Keratinocyte (primary cell): ENCODE measurements around the gene NFASC. TPM values are rescaled to one million over a fixed set of nuclear protein-coding genes. Genes with fewer than 3 reads are reported as not detected.

ENCODE experiments used
- DNase-seq: peaks from one replicate; pipeline ENCODE4 v3.0.0-alpha.2; 2011; ENCODE audit warnings: low read depth, missing footprints, low spot score
- FAIRE-seq: peaks from 2 replicates; lab custom pipeline; 2011; peaks lifted over from hg19 to GRCh38; lab: Jason Lieb, UNC
- H2AFZ ChIP-seq: 2 replicates; pipeline ENCODE4 v1.6.0; 2012; ENCODE audit warnings: low read length, control low read depth, inconsistent platforms; ENCODE audit not compliant: control insufficient read depth
- H3K27ac ChIP-seq: 2 replicates; pipeline ENCODE4 v1.5.1; 2011; ENCODE audit warnings: low read length; ENCODE audit not compliant: control insufficient read depth, insufficient read depth
- H3K27me3 ChIP-seq: 3 replicates; pipeline ENCODE4 v1.6.0; 2011; ENCODE audit warnings: low read length; ENCODE audit not compliant: control insufficient read depth, insufficient read depth; ENCODE audit errors: extremely low read depth
- H3K36me3 ChIP-seq, 2 experiments: 2 replicates in 1 of 2; 3 replicates in 1 of 2; pipeline ENCODE4 v1.5.1; 2011; ENCODE audit warnings: low read length in 2 of 2, mild to moderate bottlenecking in 1 of 2; ENCODE audit not compliant: control insufficient read depth in 2 of 2, insufficient read depth in 2 of 2; ENCODE audit errors: extremely low read depth in 1 of 2
- H3K4me1 ChIP-seq: 3 replicates; pipeline ENCODE4 v1.5.1; 2011; ENCODE audit warnings: low read length; ENCODE audit not compliant: control insufficient read depth, insufficient read depth; ENCODE audit errors: extremely low read depth
- H3K4me2 ChIP-seq: 3 replicates; pipeline ENCODE4 v1.6.0; 2011; ENCODE audit warnings: low read depth, low read length; ENCODE audit not compliant: control insufficient read depth, insufficient read depth; ENCODE audit errors: extremely low read depth
- H3K4me3 ChIP-seq, 3 experiments: fragments of 200-600 bp in 1 of 3; sonication (generic) in 1 of 3; 2 replicates in 2 of 3; 3 replicates in 1 of 3; pipeline ENCODE4 v1.5.1; 2011 to 2016; ENCODE audit warnings: low read length in 3 of 3, mild to moderate bottlenecking in 3 of 3, control low read depth in 2 of 3, inconsistent platforms in 1 of 3, low read depth in 1 of 3, mixed read lengths in 1 of 3, mixed run types in 1 of 3, moderate library complexity in 1 of 3; ENCODE audit not compliant: control insufficient read depth in 2 of 3, insufficient read depth in 2 of 3; ENCODE audit errors: extremely low read depth in 1 of 3
- H3K79me2 ChIP-seq: 2 replicates; pipeline ENCODE4 v1.6.0; 2012; ENCODE audit warnings: low read length; ENCODE audit not compliant: control insufficient read depth, insufficient read depth
- H3K9ac ChIP-seq: 3 replicates; pipeline ENCODE4 v1.6.0; 2011; ENCODE audit warnings: low read length; ENCODE audit not compliant: control insufficient read depth, insufficient read depth; ENCODE audit errors: extremely low read depth
- H3K9me1 ChIP-seq: 3 replicates; pipeline ENCODE4 v1.6.0; 2011; ENCODE audit warnings: low read length; ENCODE audit not compliant: control insufficient read depth, insufficient read depth; ENCODE audit errors: extremely low read depth
- H3K9me3 ChIP-seq: 2 replicates; pipeline ENCODE4 v1.5.1; 2012; ENCODE audit warnings: low read depth, low read length; ENCODE audit not compliant: control insufficient read depth
- H4K20me1 ChIP-seq: 3 replicates; pipeline ENCODE4 v1.6.0; 2011; ENCODE audit warnings: low read length; ENCODE audit not compliant: control insufficient read depth, insufficient read depth; ENCODE audit errors: extremely low read depth
- CTCF ChIP-seq, 3 experiments: IDR thresholded peaks in 1 of 3; conservative IDR thresholded peaks in 1 of 3; optimal IDR thresholded peaks in 1 of 3; 2 replicates in 2 of 3; 3 replicates in 1 of 3; pipeline versions ENCODE3 to v1.5.1; 2011; ENCODE audit warnings: low read length in 3 of 3, mild to moderate bottlenecking in 3 of 3, moderate library complexity in 2 of 3, control low read depth in 1 of 3, inconsistent platforms in 1 of 3; ENCODE audit not compliant: insufficient read depth in 2 of 3; ENCODE audit errors: extremely low read depth in 1 of 3
- EZH2 ChIP-seq: IDR thresholded peaks from one replicate; pipeline ENCODE4 v1.6.1; 2012; ENCODE audit warnings: inconsistent platforms, mild to moderate bottlenecking, low read length, moderate library complexity
- dilution Hi-C: fragments of 300-500 bp; cut with MboI; formaldehyde crosslinking; loops from one replicate; pipeline ENCODE4 v1.7.0; 2020; ENCODE audit warnings: low sequenced_read_pairs; ENCODE audit not compliant: extremely low pct_ligation_motif_present
- polyA plus RNA-seq, 5 experiments: library from polyadenylated mRNA; depleted of rRNA in 3 of 5; stranded (reverse) in 3 of 5; stranded (forward) in 1 of 5; unstranded in 1 of 5; fragments of >200 nt; gene quantifications; 1 replicate in 1 of 5; 2 replicates in 3 of 5; 3 replicates in 1 of 5; pipeline versions ENCODE4 v1.2.1 to v1.2.3, GENCODE V29; 2011 to 2012; ENCODE audit warnings: missing spikeins in 2 of 5, low read depth in 1 of 5, low replicate concordance in 1 of 5

Gene NFASC
- polyA plus RNA-seq, 1 donor (not counting 4 experiments of a cell fraction or from before 2014, with no cell fraction given): 4.3 TPM

GRCh38 chr1:204991342-204991844, 120.7 kb downstream of the NFASC start:
- H2AFZ ChIP-seq: no peak overlapping the region
- H3K36me3 ChIP-seq: no peaks in the 10 kb centered on the region
- no peaks in the 10 kb centered on the region for H4K20me1 ChIP-seq
- dilution Hi-C loops: no loop called here
- H3K4me1 ChIP-seq: no peaks in the 10 kb centered on the region
- H3K27ac ChIP-seq: no peak overlapping the region
- no peak overlapping the region for H3K9ac ChIP-seq
- no peak for FAIRE-seq
- H3K79me2 ChIP-seq: no peaks in the 10 kb centered on the region
- peaks cover 29% of the 10 kb centered on the region for H3K27me3 ChIP-seq
- no peak overlapping the region for H3K4me3 ChIP-seq
- H3K9me3 ChIP-seq: no peaks in the 10 kb centered on the region
- no peak for DNase-seq
- H3K4me2 ChIP-seq: no peak overlapping the region
- TF ChIP-seq EZH2: no peak
- TF ChIP-seq CTCF (optimal IDR thresholded peaks at IDR 0.05 in 1 of 3, IDR thresholded peaks at IDR 0.05 in 1 of 3, conservative IDR thresholded peaks at IDR 0.05 in 1 of 3; ENCODE audit: extremely low read depth in 1 of 3, insufficient read depth in 2 of 3, low read length in 3 of 3): no peak
- no peaks in the 10 kb centered on the region for H3K9me1 ChIP-seq

- H4K20me1 ChIP-seq: no peaks in the 10 kb centered on the region
- H3K27ac ChIP-seq: no peak overlapping the region
- no peaks in the 10 kb centered on the region for H3K9me3 ChIP-seq
- no peaks in the 10 kb centered on the region for H3K36me3 ChIP-seq
- no peaks in the 10 kb centered on the region for H3K4me1 ChIP-seq
- H2AFZ ChIP-seq: no peak overlapping the region
- no peak overlapping the region for H3K4me2 ChIP-seq
- H3K4me3 ChIP-seq: no peak overlapping the region
- no peaks in the 10 kb centered on the region for H3K9me1 ChIP-seq
- H3K27me3 ChIP-seq: peaks cover 29% of the 10 kb centered on the region
- no peak for FAIRE-seq
- TF ChIP-seq CTCF (optimal IDR thresholded peaks at IDR 0.05 in 1 of 3, IDR thresholded peaks at IDR 0.05 in 1 of 3, conservative IDR thresholded peaks at IDR 0.05 in 1 of 3; ENCODE audit: extremely low read depth in 1 of 3, insufficient read depth in 2 of 3, low read length in 3 of 3) (no peak), EZH2 (no peak)
- no peak for DNase-seq
- H3K79me2 ChIP-seq: no peaks in the 10 kb centered on the region
- dilution Hi-C loops: no loop called here
- no peak overlapping the region for H3K9ac ChIP-seq
Observed at GRCh38 chr1:204992201-204992997, 121.7 kb downstream of the NFASC start.
